GM19395 (cell line): ENCODE results near the gene HID1.
A peak's percentile ranks its signal among the peaks of the same experiment; 100 is the strongest.
"Not testable (repeated sequence)": the region's sequence is repeated elsewhere in the genome, so short reads cannot be mapped to it uniquely, and the experiment has no call there.

ENCODE experiments used
- ATAC-seq: cut with Tn5 transposase; IDR thresholded peaks from one replicate; pipeline ENCODE4 v1.9.1; 2021; ENCODE audit warnings: mild to moderate bottlenecking, moderate library complexity; ENCODE audit not compliant: unreplicated experiment

HID1 gene

GRCh38 chr17:74969501-74969900 is 3.1 kb downstream of the HID1 start:
- ATAC-seq, result not testable (repeated sequence)

- ATAC-seq, result no peak
Observed at GRCh38 chr17:74968361-74968780, 4.2 kb downstream of the HID1 start.

DNA sequence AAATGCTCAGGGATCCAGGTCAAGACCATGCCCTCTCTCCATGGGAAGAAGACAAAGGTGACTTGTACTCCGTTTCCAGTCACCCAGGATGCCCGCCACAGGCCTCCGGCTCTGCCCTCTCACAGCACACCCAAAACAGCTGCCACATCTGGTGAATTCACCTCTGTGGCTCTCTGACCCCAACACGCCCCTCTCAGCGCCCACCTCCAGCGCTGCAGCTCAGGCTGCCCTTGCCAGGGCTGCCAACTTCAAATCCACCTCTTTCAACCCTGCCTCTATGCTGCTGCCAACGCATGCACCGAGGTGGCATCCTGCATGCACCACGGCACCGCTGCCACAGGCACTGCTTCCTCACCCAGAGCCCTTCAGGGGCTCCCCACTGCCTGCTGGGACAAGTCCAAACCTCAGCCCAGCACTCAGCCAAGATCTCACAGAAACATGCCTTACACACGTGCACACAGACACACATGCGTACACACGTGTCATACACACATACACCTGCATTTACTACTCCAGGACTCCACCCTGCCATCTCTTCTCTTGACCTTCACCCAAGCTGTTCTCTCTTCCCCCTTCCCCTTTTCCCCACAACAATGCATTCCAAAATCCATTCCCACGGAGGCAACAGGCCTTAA is 7.5 kb downstream of the HID1 start:
- ATAC-seq, result no peak

DNA sequence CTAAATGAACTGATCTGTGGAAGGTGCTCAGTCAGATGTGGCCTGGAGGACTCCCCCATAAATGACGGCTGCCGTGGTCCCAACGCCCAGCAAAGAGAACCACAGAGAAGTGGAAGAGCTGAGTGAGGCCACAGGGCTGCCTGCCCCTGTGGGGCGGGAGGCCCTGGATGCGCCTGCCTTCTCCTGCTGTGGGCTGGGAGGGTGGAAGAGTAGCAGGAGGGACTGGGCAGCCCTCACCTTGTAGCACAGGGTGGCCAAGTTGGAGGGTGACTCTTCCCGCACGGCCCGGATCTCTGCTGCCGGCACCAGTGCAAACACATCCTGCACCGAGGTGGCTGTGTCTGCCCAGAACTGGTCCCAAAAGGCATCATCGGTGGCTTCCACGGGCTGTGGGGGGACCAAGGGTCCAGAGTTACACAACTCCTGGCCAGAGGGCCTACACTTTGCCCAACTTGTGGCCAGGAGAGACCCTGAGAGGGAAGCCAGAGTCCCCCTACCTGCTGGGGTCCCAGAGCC is 8.3 kb downstream of the HID1 start:
- no peak for ATAC-seq

DNA sequence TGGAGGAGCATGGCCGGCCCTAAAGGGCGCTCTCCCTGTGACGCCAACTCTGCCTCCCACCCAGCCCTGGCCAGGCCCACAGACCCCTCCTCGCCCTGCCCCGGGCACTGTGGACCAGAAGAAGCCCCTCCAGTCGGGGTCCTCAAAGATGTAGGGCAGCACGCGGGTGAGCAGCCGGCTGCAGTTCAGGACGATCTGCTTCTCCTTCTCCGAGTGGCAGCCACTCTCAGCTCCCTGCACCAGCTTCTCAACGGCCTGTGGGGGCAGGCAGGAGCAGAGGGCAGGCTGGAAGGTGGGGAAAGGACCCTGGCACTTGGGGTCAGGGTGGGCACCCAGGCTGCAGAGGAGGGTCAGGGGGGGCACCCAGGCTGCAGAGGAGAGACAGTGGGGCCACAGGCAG is 8.9 kb downstream of the HID1 start:
- ATAC-seq, result no peak

DNA sequence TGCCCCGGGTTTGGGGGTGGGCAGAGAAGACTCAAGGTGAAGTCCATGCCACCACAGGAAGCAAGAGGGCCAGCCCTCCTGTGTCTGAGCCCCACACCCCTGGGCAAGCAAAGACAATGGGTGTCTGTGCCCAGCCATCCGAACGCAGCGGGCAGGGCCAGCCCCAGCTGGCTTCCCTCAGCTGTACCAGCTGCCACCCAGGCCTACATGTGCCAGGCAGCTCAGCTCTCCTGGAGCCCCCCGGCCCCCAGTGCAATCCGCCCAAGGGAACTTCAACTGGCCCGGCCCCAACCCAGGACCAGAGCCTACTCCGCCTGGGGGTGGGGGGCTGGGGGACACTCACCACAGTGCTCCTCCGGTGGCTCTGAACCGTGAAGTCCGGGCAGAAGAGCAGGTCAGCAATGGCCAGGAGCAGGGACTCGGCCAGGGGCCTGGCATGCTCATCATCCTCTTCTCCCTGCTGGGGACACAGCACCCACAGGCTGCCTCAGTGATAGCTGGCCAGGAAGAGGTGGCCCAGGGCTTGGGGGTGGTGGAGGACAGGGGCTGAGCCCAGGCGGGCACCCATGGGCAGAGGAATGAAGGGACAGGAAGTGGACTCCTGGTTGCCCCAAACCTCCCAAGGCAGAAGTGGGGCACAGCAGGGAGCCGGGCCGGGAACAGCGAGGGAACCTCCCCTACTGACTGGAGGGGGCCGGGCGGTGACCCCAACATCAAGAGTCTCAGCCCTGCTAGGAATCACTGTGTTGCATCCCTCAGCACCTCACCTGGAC is 9.8 kb downstream of the HID1 start:
- no peak for ATAC-seq

GRCh38 chr17:74961657-74962350 is 10.8 kb downstream of the HID1 start:
- no peak for ATAC-seq

GRCh38 chr17:74960570-74961342 is 11.8 kb downstream of the HID1 start:
- no peak for ATAC-seq

DNA sequence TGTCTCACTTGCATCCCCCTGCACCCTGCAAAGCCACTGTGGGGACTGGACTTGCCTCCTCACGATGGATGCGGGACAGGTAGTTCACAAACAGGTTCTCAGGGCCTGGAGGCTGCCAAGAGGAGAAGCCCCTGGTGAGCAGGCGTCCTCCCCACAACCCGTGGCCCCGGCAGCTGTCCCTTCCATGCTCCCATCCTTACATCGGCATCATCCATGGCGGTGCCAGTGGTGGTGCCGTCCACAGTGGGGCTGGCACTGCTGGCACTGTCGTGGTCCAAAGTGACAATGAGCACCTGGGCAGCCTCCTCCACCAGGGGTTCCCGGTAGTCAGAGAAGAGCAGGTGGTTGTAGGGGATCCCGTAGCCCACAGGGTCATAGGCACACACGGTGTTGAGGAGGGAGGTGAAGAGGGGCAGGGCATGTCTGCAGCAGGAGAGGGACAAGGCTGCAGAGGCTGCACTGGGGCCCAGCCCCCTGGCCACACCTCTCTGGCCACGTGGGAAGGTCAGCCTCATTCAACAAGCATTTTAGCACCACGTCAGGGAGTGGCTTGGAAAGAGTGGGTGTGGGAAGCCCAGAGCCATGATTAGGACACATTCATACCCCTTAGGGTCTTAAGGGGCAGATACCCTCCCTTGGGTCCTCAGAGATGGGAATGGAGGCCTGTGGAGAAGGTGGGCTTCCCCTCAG is 12.6 kb downstream of the HID1 start:
- ATAC-seq, result no peak

DNA sequence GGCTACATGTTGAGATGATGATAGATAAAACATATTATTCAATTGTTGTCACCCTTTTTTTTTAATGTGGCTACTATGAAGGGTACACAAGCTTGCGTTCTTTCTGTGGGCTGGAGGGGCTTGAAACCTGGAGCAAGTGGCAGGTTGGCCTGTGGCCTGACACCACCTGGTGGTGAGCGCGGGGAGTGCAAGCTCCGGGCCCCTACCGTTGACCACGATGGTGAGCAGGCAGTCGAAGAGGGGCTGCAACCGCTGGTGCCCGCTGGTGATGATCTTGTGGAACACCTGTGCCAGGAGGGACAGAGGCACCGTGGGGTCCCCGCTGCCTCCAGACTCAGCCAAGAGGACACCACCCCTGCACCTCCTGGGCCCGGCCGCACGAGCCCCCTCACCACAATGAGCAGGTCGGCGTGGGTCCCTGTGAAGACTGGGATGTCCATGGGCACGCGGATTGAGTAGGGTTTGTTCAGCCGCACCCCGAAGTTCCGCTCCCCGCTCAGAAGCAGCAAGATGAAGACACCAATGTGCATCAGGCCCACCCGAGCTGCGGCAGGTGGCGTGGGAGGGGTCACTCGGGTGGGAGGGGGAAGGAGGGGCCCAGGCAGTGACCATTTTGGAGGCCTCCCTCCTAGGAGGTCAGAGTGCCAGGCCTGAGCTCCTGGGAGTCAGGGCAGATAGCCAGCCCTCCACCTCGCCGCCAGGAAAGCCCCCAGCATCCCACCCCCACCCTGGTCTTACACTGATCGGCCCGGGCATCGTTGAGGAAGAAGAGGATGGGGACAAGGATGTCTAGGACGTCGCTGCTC is 14.4 kb downstream of the HID1 start:
- peak; percentile 50 for ATAC-seq

GRCh38 chr17:74956093-74956492 is 16.5 kb downstream of the HID1 start:
- no peak for ATAC-seq

DNA sequence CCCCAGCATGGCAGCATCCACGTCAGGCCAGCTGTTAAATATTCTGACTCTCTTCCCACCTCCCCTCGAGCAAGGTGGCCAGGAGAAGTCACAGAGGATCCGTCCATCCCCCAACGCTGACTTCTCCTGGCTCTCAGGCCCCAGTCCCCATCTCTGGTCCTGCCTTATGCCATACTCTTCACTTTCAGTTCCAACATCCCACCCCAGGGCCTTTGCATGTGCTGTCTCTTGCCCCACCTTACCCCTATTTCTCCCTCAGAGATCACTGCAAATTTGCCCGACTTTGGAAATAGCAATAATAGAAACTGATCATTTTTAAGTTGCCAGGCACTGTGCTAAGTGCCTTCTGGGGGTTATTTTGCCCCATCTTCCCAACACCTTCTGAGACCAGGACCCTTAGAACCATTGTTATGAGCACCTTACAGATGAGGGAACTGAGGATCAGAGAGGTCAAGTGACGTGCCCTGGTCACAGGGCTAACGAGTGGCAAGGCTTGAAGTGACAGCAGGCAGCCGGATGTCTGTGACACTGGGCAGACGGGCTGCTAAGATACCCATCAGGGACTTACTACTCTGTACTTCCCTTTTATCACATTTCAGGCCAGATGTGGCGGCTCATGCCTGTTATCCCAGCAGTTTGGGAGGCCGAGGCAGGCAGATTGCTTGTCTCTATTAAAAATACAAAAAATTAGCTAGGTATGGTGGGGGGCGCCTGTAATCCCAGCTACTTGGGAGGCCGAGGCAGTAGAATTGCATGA is 17.7 kb downstream of the HID1 start:
- ATAC-seq, result no peak

- no peak for ATAC-seq
Observed at GRCh38 chr17:74954115-74954514, 18.4 kb downstream of the HID1 start.

DNA sequence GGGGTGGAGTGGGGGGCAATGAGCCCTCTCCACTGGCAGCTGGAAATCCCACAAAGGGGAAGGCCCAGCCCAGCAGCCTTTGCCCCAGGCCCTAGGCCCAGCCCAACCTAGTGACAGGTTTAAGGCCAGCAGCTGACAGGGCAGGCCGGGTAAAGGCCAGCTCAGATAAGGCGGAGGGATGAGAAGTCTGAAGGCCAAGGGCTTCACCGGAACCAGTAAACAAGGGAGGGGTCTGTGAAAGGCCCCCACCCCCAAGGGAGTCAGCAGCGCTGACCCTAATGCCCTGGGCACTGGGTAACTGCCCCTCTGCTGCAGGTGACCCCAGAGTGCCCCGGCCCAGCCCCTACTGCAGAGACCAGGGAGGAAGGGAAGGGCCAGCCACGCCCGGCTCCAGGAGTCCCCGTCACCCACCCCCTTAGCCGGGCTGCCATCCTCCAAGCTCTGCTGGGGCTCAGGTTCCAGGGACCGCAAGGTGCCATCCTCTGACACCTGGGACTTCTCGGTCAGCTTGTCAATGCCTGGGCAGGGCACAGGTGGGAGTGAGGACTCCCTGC is 19.3 kb downstream of the HID1 start:
- no peak for ATAC-seq

DNA sequence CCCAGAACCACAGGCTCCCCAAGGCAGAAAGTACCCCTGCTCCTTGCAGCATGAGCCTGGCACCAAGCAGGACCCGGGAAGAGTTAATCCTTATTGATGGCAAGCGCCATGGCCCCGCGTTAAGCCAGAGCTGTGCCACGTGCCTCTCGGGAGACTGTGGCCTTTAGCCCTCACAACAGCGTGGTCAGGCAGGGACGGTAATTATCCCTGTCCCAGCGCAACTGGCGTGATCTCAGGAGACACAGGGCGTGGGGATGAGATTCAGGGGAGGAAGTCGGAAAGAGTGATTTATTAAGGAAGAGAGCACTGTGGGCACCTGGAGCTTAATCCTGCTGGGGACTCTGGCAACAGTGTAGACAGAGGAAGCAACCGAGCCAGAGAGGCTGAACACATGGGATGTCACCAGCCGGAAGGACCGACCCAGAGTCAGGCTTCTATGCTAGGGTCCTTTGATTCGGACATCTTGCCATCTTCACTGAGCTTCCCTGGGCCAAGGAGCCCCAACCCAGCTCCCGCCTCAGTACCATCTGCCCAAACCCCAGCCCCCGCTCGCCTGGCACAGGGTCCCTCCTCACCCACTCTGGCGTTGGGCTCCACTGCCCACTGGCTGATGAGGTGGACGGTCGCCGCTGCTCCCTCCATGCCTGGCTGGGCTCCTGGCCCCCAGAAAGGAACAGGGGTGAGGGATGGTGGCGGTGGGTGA is 20.0 kb downstream of the HID1 start:
- no peak for ATAC-seq

- no peak for ATAC-seq
Observed at GRCh38 chr17:74951680-74952421, 20.7 kb downstream of the HID1 start.

- no peak for ATAC-seq
Observed at GRCh38 chr17:74951065-74951464, 21.5 kb downstream of the HID1 start.
